GM23248 (cell line): ENCODE results near the gene SHC2.
"Not testable (repeated sequence)": the region's sequence is repeated elsewhere in the genome, so short reads cannot be mapped to it uniquely, and the experiment has no call there.

Experiments used
- EZH2 ChIP-seq: fragments of 200-600 bp; sonication (generic); IDR thresholded peaks from 2 replicates; pipeline ENCODE4 v1.6.1; 2018; ENCODE audit warnings: antibody characterized with exemption, mild to moderate bottlenecking; ENCODE audit not compliant: insufficient read depth, poor library complexity, severe bottlenecking
- EZH2phosphoT487 ChIP-seq: fragments of 200-600 bp; sonication (generic); IDR thresholded peaks from 2 replicates; pipeline ENCODE4 v1.6.1; 2018; ENCODE audit warnings: antibody characterized with exemption, moderate library complexity, mild to moderate bottlenecking, low read depth; ENCODE audit not compliant: insufficient read depth

DNA sequence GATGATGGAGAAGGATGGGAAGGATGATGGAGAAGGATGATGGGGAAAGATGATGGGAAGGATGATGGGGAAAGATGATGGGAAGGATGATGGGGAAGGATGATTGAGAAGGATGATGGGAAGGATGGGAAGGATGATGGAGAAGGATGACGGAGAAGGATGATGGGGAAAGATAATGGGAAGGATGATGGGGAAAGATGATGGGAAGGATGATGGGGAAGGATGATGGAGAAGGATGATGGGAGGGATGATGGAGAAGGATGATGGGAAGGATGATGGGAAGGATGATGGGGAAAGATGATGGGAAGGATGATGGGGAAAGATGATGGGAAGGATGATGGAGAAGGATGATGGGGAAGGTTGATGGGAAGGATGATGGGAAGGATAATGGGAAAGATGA, 66.0 kb downstream of the SHC2 start:
- TF ChIP-seq EZH2phosphoT487, EZH2: not testable (repeated sequence)
